COLO829 (cell line): ENCODE data around the gene LTB4R.
"Not testable (repeated sequence)": the region's sequence is repeated elsewhere in the genome, so short reads cannot be mapped to it uniquely, and the experiment has no call there.

Experiments
- DNase-seq: peaks from one replicate; pipeline ENCODE4 v3.0.0; 2012; ENCODE audit warnings: low spot score

The LTB4R gene

DNA sequence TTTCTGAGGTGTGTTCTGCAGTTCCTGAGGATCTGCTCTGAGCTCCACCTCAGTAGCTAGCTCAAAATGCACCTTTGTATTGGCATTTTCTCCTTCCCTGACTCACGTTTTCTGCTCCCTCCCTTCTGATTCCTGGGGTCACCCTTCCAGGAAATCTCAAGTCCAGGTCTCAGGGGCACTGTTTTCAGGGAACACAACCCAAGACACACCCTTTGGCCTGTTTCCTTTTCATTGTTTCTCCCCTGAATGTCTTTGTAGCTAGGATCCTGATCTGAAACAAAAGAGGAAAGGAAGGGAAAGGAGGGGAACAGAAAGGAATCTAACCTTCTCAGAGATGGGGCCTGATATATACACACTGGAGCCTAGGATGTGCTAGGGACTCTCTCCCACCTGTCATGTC is 35.8 kb downstream of the LTB4R start:
- DNase-seq: no peak

DNA sequence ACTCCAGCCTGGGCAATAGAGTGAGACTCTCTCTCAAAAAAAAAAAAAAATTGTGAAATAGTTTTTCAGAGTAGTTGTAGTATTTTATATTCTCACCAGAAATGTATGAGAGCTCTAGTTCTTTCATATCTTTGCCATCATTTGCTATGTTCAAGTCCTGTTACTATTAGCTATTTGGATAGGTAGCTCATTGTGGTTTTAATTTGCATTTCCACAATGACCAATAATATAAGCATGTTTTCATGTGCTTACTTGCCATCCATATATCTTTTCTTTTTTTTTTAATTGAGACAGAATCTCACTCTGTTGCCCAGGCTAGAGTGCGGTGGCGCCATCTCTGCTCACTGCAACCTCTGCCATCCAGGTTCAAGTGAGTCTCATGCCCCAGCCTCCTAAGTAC is 36.9 kb downstream of the LTB4R start:
- no peak for DNase-seq

DNA sequence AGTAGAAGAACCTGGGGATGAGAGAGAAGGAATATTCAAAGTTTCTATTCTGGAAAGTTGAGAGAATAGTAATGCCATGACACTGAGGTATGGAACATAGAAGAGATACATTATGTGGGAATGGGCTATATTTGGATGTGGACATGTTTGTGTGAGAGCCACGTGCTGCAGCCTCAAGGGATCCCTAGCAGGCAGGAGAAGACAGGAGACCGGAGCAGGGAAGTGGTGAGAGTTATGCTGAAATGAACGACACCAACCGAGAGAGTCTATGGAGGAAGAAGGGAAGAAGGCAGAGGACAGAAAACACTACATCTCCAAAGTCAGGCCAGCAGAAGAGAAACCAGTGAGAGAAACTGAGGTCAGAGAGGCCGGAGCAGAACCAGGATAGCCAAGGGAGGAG is 38.4 kb downstream of the LTB4R start:
- DNase-seq: no peak

DNA sequence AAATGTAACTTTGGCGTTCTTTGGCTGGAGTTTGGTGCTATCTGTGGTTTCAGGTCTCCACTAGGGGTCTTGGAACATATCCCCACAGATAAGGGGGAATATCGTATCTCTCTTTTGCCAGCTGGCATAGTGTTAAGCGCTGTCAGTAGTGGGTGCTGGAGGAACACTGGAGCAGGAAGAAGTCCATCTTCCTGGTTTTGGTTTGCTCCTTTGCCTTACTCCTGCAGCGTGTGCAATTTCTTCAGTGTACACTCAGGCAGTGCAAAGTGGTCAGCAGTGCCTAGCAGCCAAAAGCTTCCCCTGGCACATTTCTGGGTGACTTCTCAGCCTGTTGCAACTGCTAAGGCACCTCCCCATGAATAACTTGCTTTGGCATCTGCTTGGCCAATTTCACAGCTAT is 40.2 kb downstream of the LTB4R start:
- no peak for DNase-seq

DNA sequence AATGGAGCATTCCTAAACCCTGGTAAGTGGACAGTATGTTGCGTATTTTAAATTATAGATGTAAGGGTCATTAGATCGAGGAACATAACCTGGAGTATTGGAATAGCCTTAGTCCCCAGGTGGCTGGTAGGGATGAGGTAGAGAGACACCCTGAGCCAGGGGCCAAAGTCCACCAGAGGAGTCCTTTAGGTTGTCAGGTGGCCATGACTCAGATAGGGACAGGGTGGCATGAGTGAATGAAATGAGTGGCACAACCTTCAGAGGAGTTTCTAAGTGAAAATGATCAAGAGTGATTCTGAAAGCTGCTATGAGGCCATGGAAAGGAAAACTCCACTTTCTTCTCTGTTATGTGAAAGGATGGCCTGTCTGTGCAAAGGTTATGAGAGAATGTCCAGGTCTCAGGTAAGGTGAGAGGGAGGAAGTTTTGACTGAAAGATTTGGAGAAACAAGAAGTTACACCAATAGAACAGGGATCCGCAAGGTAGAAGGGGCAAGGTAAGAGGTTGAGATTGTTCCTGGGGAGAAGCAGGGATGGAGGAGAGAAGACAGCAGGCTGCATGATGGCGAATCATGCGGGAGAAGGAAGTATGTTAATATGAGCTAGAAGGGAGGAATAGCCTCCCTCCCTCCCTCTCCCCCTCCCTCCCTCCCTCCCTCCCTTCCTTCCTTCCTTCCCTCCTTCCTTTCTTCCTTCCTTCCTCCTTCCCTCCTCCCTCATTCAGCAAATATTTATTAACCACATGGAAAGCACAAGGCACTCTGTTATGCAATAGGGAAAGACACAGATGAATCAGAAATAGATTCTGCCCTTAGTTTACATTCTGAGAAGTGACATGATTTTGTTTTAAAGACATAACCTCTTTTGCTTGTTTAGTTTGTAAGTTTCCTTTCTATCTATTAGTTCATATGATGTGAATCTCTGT is 42.5 kb downstream of the LTB4R start:
- no peak for DNase-seq

DNA sequence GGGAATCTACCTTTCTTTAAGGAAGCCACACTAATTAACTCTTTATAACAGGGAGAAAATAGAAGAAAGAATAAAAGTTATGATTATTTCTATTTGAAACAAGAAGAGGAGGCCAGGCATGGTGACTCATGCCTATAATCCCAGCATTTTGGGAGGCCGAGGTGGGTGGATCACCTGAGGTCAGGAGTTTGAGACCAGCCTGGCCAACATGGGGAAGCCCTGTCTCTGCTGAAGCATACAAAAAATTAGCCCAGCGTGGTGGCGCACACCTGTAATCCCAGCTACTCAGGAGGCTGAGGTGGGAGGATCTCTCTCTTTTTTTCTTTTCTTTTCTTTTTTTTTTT is 43.2 kb downstream of the LTB4R start:
- not testable (repeated sequence) for DNase-seq

DNA sequence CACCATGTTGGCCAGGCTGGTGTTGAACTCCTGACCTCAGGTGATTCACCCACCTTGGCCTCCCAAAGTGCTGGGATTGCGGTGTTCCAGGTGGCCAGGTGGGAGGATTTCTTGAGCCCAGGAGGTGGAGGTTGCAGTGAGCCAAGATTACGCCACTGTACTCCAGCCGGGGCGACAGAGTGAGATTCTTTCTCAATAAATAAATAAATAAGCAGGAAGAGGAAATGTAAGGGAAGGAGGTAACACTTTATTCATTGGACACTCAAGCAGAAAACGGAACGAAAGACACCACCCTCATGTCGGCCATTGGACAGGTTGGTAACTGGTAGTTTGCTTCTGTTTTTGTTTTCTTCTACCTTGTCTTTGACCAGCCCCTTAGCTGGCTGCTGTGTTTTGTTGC is 43.7 kb downstream of the LTB4R start:
- no peak for DNase-seq

DNA sequence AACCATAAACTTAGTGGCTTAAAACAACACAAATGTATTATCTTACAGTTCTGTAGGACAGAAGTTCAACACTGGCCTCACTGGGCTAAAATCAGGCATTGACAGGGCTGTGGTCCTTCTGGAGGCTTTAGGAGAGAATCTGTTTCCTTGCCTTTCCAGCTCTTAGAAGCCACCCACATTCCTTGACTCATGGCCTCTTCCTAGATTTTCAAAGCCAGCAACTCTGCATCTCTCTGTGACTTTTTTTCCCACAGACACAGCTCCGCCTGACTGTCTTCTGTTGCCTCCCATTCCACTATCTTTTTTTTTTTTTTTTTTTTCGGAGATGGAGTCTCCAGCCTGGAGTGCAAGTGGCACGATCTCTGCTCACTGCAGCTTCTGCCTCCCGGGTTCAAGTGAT is 44.9 kb downstream of the LTB4R start:
- no peak for DNase-seq

DNA sequence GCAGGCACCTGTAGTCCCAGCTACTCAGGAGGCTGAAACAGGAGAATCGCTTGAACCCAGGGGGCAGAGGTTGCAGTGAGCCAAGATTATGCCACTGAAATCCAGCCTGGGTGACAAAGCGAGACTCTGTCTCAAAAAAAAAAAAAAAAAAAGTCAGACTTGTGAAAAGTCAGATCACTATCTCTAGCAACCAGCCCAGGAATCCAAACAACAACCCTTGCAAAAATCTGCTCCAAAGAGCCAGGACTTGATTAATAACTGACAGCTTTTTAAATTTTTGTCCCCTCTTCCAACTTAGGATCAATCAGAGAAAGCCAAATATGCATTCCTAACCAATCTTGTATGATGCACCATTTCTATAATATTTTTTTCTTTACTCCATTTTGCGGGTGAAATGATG is 49.0 kb downstream of the LTB4R start:
- no peak for DNase-seq

DNA sequence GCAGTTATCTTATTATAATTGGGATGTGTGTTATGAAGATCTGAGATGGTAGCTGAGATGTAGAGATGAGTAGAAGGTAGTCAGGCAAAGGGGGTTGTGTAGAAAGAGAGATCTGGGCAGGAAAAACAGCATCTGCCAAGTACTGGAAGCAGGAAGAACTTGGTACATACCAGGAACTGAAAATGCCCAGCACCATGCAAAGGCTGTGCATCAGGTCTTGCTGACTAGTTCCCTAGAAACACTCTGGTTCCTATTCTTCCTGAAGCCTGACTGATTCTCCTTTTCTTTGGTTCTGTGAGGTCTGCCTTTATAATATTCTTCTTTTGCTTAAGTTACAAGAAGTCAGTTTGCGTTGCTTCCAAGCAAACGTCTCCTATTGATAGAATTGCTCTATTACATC is 50.0 kb downstream of the LTB4R start:
- no peak for DNase-seq

DNA sequence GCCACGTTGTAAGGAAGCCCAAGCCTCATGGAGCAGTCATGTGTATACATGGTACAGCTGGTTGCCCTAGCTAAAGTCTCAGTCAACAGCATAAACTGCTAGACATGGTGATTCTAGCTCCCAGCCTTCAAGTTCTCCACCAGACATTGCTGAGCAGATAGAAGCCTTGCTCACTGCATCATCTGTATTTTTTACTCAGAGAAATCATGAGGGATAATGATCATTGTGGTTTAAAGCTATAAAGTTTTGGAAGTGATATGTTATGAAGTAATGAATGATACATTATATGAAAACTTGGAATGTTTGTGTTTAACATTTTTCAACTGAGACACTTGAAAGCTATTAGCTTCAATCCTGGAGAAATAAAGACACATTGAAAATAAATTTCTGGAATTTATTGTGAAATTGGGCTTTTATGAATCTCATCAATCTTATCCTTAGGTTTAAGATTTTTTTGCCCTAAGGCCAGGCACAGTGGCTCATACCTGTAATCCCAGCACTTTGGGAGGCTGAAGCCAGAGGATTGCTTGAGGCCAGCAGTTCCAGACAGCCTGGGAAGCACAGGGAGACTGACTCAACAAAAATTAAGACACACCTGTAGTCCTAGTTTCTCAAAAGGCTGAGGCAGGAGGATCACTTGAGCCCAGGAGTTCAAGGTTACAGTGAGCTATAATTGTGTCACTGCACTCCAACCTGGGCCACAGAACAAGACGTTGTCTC is 51.1 kb downstream of the LTB4R start:
- no peak for DNase-seq

DNA sequence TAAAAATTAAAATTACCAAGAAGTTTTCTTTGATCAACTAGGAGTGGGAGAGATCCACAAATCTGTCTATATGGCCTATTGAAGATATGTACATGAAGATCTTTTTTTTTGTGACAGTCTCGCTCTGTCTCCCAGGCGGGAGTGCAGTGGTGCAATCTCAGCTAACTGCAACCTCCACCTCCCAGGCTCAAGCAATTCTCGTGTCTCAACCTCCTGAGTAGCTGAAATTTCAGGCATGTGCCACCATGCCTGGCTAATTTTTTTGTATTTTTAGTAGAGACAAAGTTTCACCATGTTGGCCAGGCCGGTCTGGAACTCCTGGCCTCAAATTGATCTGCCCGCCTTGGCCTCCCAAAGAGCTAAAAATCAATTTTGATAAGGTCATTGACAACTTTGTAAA is 52.1 kb downstream of the LTB4R start:
- DNase-seq: no peak

DNA sequence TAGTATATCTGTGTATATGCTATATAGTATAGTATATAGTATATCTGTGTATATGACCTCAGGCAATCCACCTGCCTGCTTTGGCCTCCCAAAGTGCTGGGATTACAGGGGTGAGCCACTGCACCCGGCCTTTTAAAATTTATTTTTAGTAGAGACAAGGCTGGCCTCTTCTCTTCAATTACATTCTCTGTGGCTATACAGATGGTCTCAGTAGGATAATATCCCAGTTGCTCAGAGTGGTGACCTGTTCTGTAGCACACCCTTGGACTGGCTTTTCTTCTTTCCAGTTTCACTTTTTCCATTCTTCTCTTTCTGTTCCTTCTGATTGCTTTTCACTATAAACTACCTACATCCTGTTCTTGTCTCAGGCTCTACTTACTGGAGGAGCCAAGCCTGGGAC is 53.5 kb downstream of the LTB4R start:
- DNase-seq: no peak

DNA sequence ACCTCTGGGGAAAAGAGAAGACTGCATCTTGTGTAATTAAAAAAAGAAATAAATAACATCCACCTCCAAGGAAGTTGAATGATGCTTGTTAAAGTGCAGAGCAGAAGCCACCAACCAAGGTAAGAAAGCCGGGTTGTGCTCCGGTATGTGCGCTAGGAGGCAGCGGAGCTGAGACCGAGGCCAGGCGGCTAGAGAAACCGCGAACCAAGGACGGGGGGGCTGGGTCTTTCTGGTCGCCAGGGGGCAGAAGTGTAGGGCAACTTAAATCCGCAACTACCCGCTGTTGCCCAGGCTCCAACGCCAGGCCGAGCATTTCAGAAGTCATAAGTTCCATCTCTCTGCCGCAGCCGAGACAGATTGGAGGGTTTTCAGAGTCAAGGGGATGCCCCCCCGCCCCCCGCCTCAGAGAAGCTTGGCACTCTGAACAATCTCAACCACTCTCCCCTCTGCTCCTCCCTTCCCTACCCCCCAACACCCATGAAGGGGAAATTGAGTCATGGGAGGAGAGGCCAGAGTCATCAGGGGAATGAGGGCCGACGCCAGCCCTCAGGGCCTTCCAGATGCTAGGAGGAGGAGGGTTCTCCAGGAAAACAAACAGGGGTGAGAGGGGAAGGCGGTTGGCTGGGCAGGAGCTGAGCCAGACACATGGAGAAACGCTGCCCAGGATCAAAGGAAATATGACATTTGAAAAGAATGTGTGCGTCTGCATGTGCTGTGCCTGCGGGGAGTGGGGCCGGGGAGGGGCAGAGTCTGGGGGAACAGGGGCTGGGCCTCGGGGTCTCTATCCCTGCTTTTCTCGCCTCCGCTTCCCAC is 54.5 kb downstream of the LTB4R start:
- DNase-seq: peak; percentile 81

DNA sequence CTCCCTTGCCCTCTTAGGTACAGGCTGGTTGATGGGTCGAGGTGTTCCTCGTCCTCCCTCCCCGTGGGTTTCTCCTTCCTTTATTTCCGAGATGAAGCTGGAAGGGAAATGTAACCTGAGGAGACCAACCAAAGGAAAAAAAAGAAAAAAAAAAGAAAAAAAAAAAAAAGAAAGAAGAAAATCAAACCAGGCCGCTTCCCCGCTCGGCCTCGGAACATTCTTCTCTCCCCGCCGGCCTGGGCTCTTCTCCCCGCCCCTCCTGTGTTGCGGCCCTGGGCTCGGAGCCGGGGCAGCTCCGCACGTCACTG is 55.1 kb downstream of the LTB4R start:
- DNase-seq: peak; percentile 53

DNA sequence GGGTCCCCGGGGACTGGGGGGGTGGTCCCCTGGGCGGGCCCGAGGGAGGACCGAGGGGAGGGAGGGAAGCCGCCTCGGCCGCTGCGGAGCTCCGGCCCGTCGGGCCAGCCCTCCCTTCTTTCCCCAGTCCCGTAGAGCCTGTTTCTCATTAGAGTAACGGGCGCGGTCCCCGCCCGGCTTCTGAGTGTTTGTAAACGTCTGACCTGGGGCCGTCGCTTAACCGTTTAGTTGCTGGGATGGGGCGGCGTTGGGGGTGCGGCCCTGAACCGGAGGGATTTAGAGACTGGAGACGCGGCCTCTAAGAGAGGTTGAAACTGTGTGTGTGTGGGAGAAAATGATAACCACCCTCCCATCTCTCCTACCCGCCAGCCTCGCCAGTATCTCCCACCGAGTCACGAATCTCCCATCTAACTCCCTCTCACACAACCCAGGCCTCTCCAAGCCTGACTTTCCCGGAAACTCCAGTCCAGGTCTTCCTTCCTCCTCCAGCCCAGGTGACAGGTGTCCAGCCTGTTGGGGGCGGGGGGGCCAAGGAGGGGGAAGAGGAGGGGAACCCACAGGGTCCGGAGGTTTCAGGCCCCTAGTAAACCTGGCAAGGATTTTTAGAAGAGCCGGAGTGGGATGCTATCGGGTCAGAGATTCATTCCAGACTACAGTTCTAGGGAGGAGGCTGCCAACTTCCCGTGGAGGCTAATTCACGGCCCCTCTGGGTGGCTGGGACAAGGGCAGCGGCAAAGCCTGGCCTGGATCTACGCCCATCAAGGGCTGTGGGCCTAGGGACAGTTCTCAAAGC is 55.6 kb downstream of the LTB4R start:
- DNase-seq: peak; percentile 56
